Measurements from ENCODE around the gene KCNMA1.

Gene KCNMA1

DNA sequence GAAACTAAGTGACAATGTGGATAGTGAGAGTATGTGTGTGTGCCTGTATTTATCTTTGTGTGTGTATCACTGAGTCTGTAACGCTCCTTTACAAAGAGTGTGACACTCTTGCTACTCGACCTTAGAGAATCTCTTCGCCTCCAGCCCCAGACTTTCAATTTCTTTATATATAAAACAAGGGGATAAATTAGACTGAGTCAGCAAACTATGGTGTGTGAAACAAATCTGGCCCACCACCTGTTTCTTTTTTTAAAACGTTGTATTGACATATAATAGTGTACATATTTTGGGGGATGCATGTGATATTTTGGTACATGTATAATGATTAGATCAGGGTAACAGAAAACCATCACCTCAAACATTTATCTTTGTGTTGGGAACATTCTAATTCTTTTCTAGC, 240.5 kb downstream of the KCNMA1 start:
- DNase-seq (ENCODE audit: low read depth) = no peak
- no peak overlapping the region for H3K4me3 ChIP-seq (ENCODE audit: control insufficient read depth, low read depth, low read length)
- no peak for TF ChIP-seq CTCF (IDR thresholded peaks at IDR 0.05; ENCODE audit: control insufficient read depth, insufficient read depth, low read depth, low read length, missing control alignments)

DNA sequence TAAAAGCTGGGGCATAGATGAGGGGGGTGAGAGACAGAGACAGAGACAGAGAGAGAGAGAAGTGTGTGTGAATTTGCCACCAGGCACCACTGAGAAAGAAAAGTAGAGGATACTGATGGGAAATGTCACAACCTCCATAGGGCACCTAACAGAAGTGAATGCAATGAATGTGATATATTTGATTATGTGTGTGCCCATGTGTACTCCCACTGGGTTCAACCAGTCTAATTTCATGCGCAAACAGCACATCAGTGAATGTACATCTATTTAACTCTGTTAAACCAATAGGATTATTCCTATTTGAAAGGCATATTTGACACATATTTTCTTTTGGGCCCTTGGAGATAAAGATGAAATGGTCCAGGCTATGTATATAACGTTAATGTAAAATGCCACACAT, 241.3 kb downstream of the KCNMA1 start:
- no peak for TF ChIP-seq CTCF (IDR thresholded peaks at IDR 0.05; ENCODE audit: control insufficient read depth, insufficient read depth, low read depth, low read length, missing control alignments)
- no peak overlapping the region for H3K4me3 ChIP-seq (ENCODE audit: control insufficient read depth, low read depth, low read length)
- DNase-seq (ENCODE audit: low read depth) = no peak

DNA sequence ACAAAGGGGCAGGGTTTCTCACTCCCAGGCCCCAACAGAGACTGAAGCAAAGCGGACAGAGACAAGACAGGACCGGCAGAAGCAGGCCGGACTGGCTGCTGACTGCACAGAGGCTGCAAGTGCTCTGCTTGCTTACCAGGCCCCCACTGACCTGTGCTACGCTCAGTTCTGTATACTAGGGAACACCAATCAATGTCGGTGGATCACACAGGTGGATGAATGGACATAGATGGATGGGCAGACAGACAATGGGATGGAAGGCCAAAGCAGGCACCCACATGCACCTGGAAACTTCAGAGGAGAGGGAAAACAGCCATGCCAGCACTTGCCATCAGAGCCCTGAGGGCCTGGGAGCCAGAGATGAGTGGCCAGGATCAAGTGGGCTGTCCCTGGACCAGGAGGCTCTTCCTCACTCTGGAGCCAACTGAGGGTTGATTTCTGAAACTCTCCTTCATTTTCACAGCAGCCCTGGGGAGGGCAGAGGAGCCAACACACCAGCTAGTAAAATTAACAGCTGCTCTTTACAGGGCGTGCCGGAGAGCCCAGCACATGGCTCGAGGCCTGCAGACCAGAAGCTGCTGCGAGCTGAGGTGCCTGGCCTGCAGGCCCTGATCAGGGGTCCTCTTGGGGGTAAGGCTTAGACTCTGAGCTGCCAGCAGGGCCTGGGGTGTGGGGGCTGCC, 243.6 kb downstream of the KCNMA1 start:
- no peak overlapping the region for H3K4me3 ChIP-seq (ENCODE audit: control insufficient read depth, low read depth, low read length)
- no peak for TF ChIP-seq CTCF (IDR thresholded peaks at IDR 0.05; ENCODE audit: control insufficient read depth, insufficient read depth, low read depth, low read length, missing control alignments)
- DNase-seq (ENCODE audit: low read depth) = no peak

GRCh38 chr10:77393411-77393810, 244.2 kb downstream of the KCNMA1 start:
- no peak for TF ChIP-seq CTCF (IDR thresholded peaks at IDR 0.05; ENCODE audit: control insufficient read depth, insufficient read depth, low read depth, low read length, missing control alignments)
- DNase-seq (ENCODE audit: low read depth) = no peak
- no peak overlapping the region for H3K4me3 ChIP-seq (ENCODE audit: control insufficient read depth, low read depth, low read length)

DNA sequence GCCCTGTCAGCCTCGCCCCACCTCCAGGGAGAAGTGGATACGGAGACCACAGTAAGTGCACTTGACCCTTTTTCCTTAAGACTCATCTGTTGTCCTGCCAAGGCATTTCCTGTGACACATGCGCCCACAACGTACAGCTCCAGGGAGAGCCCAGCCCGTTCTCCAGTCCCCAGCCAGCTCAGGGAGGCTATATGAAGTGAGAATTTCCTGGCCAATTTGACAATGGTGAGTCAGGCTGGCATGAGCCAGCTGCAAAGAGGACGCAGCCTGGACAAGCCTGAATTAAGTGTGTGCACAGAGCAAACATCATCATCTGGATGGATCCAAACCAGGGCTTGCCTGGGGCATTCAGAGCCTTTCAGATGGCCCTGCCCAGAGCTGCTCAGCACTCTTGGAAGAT, 244.8 kb downstream of the KCNMA1 start:
- no peak overlapping the region for H3K4me3 ChIP-seq (ENCODE audit: control insufficient read depth, low read depth, low read length)
- peak; percentile 87 for DNase-seq (ENCODE audit: low read depth)
- no peak for TF ChIP-seq CTCF (IDR thresholded peaks at IDR 0.05; ENCODE audit: control insufficient read depth, insufficient read depth, low read depth, low read length, missing control alignments)

DNA sequence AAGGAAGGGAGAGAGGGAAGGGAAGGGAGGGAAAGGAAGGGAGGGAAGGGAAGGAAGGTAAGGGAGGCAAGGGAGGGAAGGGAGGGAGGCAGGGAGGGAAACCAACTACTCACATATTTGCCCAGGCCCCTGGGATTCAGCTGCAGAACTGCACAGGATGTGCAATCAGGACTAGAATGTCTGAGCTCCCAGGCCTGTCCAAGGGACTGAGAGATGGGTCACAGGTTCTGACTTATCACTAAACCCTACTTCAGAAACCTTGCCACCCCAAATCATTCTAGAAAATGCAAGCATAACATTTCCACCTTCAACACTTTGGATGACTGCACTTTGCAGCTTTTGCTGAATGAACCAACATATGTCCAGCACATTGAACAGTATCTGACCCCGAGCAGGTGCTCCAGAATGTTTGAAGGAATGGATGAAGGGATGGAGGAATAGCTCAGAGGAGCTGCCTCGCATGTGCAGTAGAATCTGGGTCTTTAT, 245.3 kb downstream of the KCNMA1 start:
- no peak for TF ChIP-seq CTCF (IDR thresholded peaks at IDR 0.05; ENCODE audit: control insufficient read depth, insufficient read depth, low read depth, low read length, missing control alignments)

More for the DNA sequence above, 245.3 kb downstream of the KCNMA1 start:
- peak; percentile 14 for DNase-seq (ENCODE audit: low read depth)
- no peak overlapping the region for H3K4me3 ChIP-seq (ENCODE audit: control insufficient read depth, low read depth, low read length)
